GM12878 (cell line): Measurements from ENCODE around the gene ACAP2. TPM values are rescaled to one million over a fixed set of nuclear protein-coding genes. Genes with fewer than 3 reads are reported as not detected.

Source experiments
- ATAC-seq: fragments of 200-7000 bp; cut with Tn5 transposase; 3 replicates; pipeline ENCODE4 v1.9.1; 2020; ENCODE audit warnings: mild to moderate bottlenecking, moderate library complexity
- BruUV-seq: library from RNA; stranded (reverse); fragments of 400-500 nt; replicated peaks from 2 replicates; lab custom pipeline; 2021; lab: Mats Ljungman, UMichigan
- CTCF ChIA-PET: fragments of 300-600 bp; sonication (Branson Sonifier 250); formaldehyde crosslinking; extraction: SDS; loops from one replicate; lab custom pipeline; 2021; ENCODE audit warnings: inconsistent platforms; lab: Yijun Ruan, JAX
- POLR2A ChIA-PET: fragments of 350-600 bp; formaldehyde crosslinking; extraction: SDS; loops from one replicate; lab custom pipeline; 2021; ENCODE audit warnings: inconsistent platforms; lab: Charles Lee
- RAD21 ChIA-PET: fragments of 300-600 bp; sonication (Branson Sonifier 250); formaldehyde crosslinking; loops from one replicate; lab custom pipeline; 2023; ENCODE audit warnings: antibody characterized with exemption; ENCODE audit not compliant: unreplicated experiment; lab: Charles Lee
- SMC1A ChIA-PET: fragments of 300-600 bp; sonication (Branson Sonifier 250); formaldehyde crosslinking; loops from one replicate; lab custom pipeline; 2023; ENCODE audit not compliant: unreplicated experiment, uncharacterized antibody; lab: Charles Lee
- DNase-seq: peaks from one replicate; pipeline ENCODE4 v3.0.0-alpha.2; 2011; ENCODE audit warnings: low read depth, low spot score
- FAIRE-seq: peaks from 3 replicates; lab custom pipeline; 2011; peaks lifted over from hg19 to GRCh38; lab: Jason Lieb, UNC
- H2AFZ ChIP-seq: 2 replicates; pipeline ENCODE4 v1.6.0; 2011; ENCODE audit warnings: low read depth, low read length, control low read depth; ENCODE audit not compliant: control insufficient read depth
- H3K27ac ChIP-seq: 2 replicates; pipeline ENCODE4 v1.5.1; 2011; ENCODE audit warnings: control low read depth; ENCODE audit not compliant: control insufficient read depth, insufficient read depth
- H3K27me3 ChIP-seq, 2 experiments: replicated peaks in 1 of 2; 2 replicates each; pipeline versions ENCODE4 v1.6.0 to v1.6.1; 2011; ENCODE audit warnings: low read length in 1 of 2; ENCODE audit not compliant: control insufficient read depth in 2 of 2, insufficient read depth in 2 of 2
- H3K36me3 ChIP-seq, 2 experiments: 2 replicates each; pipeline ENCODE4 v1.5.1; 2011; ENCODE audit warnings: low read length in 1 of 2; ENCODE audit not compliant: control insufficient read depth in 2 of 2, insufficient read depth in 2 of 2
- H3K4me1 ChIP-seq: 2 replicates; pipeline ENCODE4 v1.6.1; 2011; ENCODE audit warnings: mild to moderate bottlenecking, low read length, moderate library complexity, mixed read lengths; ENCODE audit not compliant: control insufficient read depth, insufficient read depth
- H3K4me2 ChIP-seq: 2 replicates; pipeline ENCODE4 v1.6.0; 2011; ENCODE audit warnings: control low read depth; ENCODE audit not compliant: control insufficient read depth, insufficient read depth
- H3K4me3 ChIP-seq: fragments of 200-600 bp; sonication (generic); 2 replicates; pipeline ENCODE4 v1.5.1; 2016
- H3K79me2 ChIP-seq: 2 replicates; pipeline ENCODE4 v1.6.0; 2011; ENCODE audit warnings: low read length; ENCODE audit not compliant: control insufficient read depth, insufficient read depth
- H3K9ac ChIP-seq: 2 replicates; pipeline ENCODE4 v1.8.0; 2011; ENCODE audit warnings: low read length, control low read depth, mixed read lengths; ENCODE audit not compliant: control insufficient read depth, insufficient read depth
- H3K9me3 ChIP-seq: replicated peaks from 3 replicates; pipeline ENCODE4 v1.5.1; 2011; ENCODE audit warnings: mild to moderate bottlenecking, low read length; ENCODE audit not compliant: control insufficient read depth, insufficient read depth
- H4K20me1 ChIP-seq: 2 replicates; pipeline ENCODE4 v1.6.0; 2011; ENCODE audit not compliant: control insufficient read depth, insufficient read depth
- ATF7 ChIP-seq: fragments of 450-650 bp; IDR thresholded peaks from 2 replicates; pipeline ENCODE4 v1.6.1; 2016; ENCODE audit warnings: low read depth, mild to moderate bottlenecking
- CBX3 ChIP-seq: fragments of 200-600 bp; sonication (generic); IDR thresholded peaks from 2 replicates; pipeline ENCODE4 v1.6.1; 2016; ENCODE audit warnings: low read depth, borderline replicate concordance
- ETV6 ChIP-seq, 2 experiments: fragments of 450-650 bp in 1 of 2; IDR thresholded peaks in 1 of 2; conservative IDR thresholded peaks in 1 of 2; 2 replicates each; pipeline ENCODE4 v1.6.1; 2014; ENCODE audit warnings: antibody characterized with exemption in 1 of 2, borderline replicate concordance in 1 of 2, low read depth in 1 of 2, mild to moderate bottlenecking in 1 of 2, moderate library complexity in 1 of 2
- RAD21 ChIP-seq: IDR thresholded peaks from 2 replicates; pipeline ENCODE4 v1.6.1; 2011; ENCODE audit warnings: mild to moderate bottlenecking, low read depth, low read length, moderate library complexity; ENCODE audit not compliant: insufficient read depth
- SP1 ChIP-seq: IDR thresholded peaks from one replicate; pipeline ENCODE4 v1.6.1; 2011; ENCODE audit warnings: low read depth, low read length
- ZNF592 ChIP-seq: fragments of 450-650 bp; IDR thresholded peaks from 2 replicates; pipeline ENCODE4 v1.6.1; 2017; ENCODE audit warnings: mild to moderate bottlenecking, moderate library complexity
- WGBS: methylation state at CpG from one replicate; pipeline ENCODE4 v1.1.6; 2016; ENCODE audit warnings: low lambda C conversion rate; ENCODE audit not compliant: insufficient replicate concordance, insufficient coverage; ENCODE audit errors: missing lambda C conversion rate; 5-methylcytosine and 5-hydroxymethylcytosine counted together
- in situ Hi-C: fragments of 300-500 bp; cut with MboI; formaldehyde crosslinking; loops from 9 replicates; pipeline ENCODE4 v1.14.3; 2018; ENCODE audit warnings: mixed read lengths
- intact Hi-C: fragments of 100-400 bp; cut with micrococcal nuclease; formaldehyde crosslinking; loops from one replicate; pipeline ENCODE4 v1.14.2; 2022; ENCODE audit not compliant: unreplicated experiment
- polyA plus RNA-seq, 11 experiments: library from polyadenylated mRNA; depleted of rRNA in 4 of 11; unstranded in 6 of 11; stranded (reverse) in 5 of 11; fragments of >200 nt; fragmentation: Nextera tagmentation in 4 of 11; fragmentation: Illumina TruSeq in 1 of 11; extraction: Ambion mirVana in 4 of 11; extraction: Trizol in 1 of 11; gene quantifications; 1 replicate in 1 of 11; 2 replicates in 10 of 11; pipeline versions ENCODE4 v1.2.1 to v1.2.3, GENCODE V29; 2011 to 2016; ENCODE audit warnings: inconsistent platforms in 2 of 11, missing spikeins in 2 of 11, low read depth in 1 of 11
- total RNA-seq, 4 experiments: library from RNA; depleted of rRNA in 3 of 4; stranded (reverse); fragments of >200 nt in 3 of 4; fragmentation: Illumina TruSeq in 1 of 4; extraction: Trizol in 1 of 4; gene quantifications; 2 replicates each; pipeline versions ENCODE4 v1.2.1 to v1.2.3, GENCODE V29; 2013 to 2021

ACAP2 gene
- total and polyA plus RNA-seq, 10 of the 15 experiments (the other 5 are each of a cell fraction or from before 2014, with no cell fraction given) = 7.1 to 53.8 (median 35.7) TPM

GRCh38 chr3:195460091-195460713, 17.4 kb upstream of the ACAP2 start:
- SMC1A ChIA-PET = interaction anchor here (0.6 to 0.8 kb wide), 2 partner anchors 110 to 779 kb away, joined by 3 read pairs; no protein-coding TSS in a partner anchor
- Histone ChIP-seq H3K9me3 (no peaks in the 10 kb centered on the region), H3K27ac (no peak overlapping the region), H3K4me2 (no peak overlapping the region), H3K9ac (no peak overlapping the region), H3K4me3 (no peak overlapping the region), H3K79me2 (no peaks in the 10 kb centered on the region), H3K27me3 (no peaks in the 10 kb centered on the region), H3K4me1 (peaks cover 8% of the 10 kb centered on the region), H2AFZ (no peak overlapping the region), H3K36me3 (no peaks in the 10 kb centered on the region), H4K20me1 (no peaks in the 10 kb centered on the region)
- POLR2A ChIA-PET = no interaction called here
- intact Hi-C loops = no loop called here
- no peak for TF ChIP-seq ATF7
- TF ChIP-seq RAD21 = no peak
- no peak for TF ChIP-seq SP1
- TF ChIP-seq CBX3 = no peak
- RAD21 ChIA-PET = no interaction called here
- DNase-seq (no peak), ATAC-seq (no peak), FAIRE-seq (no peak)
- in situ Hi-C loops = loop anchor here (10.0 kb wide), 1 partner anchor 55 kb away; no protein-coding TSS in a partner anchor
- no TSS peak for BruUV-seq
- CTCF ChIA-PET = interaction anchor here (0.9 to 1.9 kb wide), 3 partner anchors 8 to 234 kb away, joined by 4 to 6 read pairs (median 5); partner anchors contain the start of gene XXYLT1
- 100% methylated on average over 2 of the region's 2 CpGs for WGBS

DNA sequence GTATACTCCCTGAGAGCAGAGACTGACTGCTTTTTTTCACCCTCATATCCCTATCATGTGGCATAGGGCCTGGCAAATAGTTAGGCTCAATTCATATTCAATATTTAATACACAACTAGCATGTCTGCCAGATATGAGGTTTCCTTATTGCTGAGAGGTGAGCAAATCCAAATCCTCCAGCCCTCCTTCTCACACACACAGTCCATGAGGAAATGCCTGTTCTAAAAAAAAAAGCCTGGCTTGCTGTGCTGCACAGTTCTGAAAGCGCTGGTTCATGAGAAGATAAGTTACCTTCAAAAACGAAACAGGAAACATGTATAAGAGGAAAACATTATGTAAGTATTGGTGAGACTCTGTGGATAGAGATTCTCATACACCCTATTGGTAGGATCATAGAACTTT, 15.5 kb upstream of the ACAP2 start:
- ChIA-PET RAD21 (no interaction called here), POLR2A (no interaction called here), CTCF (interaction anchor here (1.0 kb wide), 1 partner anchor 187 kb away, joined by 4 read pairs; the partner anchor contains the start of gene XXYLT1), SMC1A (no interaction called here)
- H3K4me1 ChIP-seq = peaks cover 8% of the 10 kb centered on the region
- DNase-seq (no peak), FAIRE-seq (peak; percentile 70), ATAC-seq (peak; percentile 90)
- 0% methylated on average over 2 of the region's 2 CpGs for WGBS
- intact Hi-C loops = no loop called here
- BruUV-seq = no TSS peak
- H3K4me3 ChIP-seq = no peak overlapping the region
- H3K79me2 ChIP-seq = no peaks in the 10 kb centered on the region
- peak overlapping the region; percentile 79 for H2AFZ ChIP-seq
- no peaks in the 10 kb centered on the region for H3K36me3 ChIP-seq
- no peaks in the 10 kb centered on the region for H4K20me1 ChIP-seq
- in situ Hi-C loops = no loop called here
- no peak overlapping the region for H3K4me2 ChIP-seq
- no peaks in the 10 kb centered on the region; the same call in 2 of the 3 replicates for H3K9me3 ChIP-seq
- H3K9ac ChIP-seq = no peak overlapping the region
- no peaks in the 10 kb centered on the region for H3K27me3 ChIP-seq
- no peak overlapping the region; the same call in 1 of the 2 replicates for H3K27ac ChIP-seq
- TF ChIP-seq ETV6 (conservative IDR thresholded peaks at IDR 0.05 in 1 of 2, IDR thresholded peaks at IDR 0.05 in 1 of 2; ENCODE audit: borderline replicate concordance in 1 of 2, low read depth in 1 of 2) (peak in 1 of 2 experiments; percentile 57; a peak in 1 of 4 replicates), ZNF592 (no peak)
